ENCODE data around the gene LOXL1.
"Not testable (repeated sequence)": the region's sequence is repeated elsewhere in the genome, so short reads cannot be mapped to it uniquely, and the experiment has no call there.

LOXL1 gene

DNA sequence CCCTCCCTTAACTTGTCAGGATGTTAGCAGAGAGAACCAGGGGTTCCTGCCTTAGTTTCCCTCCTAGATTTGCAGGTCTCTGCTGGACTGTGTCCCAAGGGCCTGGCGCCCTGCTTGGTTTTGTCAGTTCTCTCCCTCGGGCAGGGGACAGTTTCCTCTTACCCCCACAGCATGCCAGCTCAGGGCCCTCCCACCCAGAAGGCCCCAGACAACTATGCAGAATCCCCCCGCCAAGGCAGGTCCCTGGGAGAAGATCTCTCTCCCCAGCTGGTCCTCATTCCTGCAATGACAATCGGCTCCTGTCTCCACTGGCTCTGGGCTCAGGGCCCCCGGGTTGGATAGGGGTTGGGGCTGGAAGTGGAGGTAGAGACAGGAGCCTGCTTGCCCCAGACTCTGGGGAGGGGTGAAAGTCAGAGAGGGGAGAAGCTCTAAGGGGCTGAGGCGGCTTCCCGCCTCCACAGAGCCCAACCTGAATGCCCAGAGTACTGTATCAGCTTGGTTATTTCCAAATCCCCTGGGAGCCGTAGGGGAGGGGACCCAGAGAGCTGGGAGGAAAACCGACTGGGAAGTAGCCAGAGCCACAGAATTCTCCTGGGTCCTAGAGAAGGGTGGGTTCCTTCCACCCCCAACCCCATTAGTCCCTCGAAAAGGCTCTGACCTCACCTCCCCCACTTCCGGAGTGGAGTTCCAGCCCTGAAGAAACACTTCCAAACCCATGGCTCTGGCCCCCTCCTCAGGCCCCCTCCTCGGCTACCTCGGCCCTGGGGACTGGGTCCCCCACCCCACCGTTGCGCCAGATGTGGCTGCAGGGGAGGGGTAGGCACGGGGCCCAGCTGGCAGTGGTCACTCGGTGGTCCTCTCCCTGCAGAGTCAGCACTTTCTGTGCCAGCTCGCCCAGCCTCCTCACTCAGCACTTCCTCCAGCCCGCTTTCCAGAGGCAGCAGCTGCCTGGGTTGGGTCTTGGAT is 3.8 kb upstream of the LOXL1 start:
- peak; percentile 85 for DNase-seq (ENCODE audit: low spot score)

DNA sequence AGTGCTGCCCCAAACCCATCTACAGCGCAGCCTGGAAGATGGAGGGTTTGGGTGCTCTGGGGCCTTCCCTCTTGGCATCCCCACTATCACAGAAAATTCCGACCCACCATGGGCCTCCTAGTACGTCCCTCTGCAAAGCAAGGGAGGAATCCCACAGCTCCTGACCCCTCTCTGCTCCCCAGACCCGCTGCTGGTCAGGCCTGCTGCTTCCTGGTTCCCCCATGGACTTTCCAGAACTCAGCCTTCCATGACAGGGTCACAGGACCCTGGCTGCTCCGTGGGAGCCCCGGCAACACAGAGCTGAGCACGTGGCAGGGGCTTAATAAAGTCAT is 3.1 kb upstream of the LOXL1 start:
- DNase-seq (ENCODE audit: low spot score) = no peak

DNA sequence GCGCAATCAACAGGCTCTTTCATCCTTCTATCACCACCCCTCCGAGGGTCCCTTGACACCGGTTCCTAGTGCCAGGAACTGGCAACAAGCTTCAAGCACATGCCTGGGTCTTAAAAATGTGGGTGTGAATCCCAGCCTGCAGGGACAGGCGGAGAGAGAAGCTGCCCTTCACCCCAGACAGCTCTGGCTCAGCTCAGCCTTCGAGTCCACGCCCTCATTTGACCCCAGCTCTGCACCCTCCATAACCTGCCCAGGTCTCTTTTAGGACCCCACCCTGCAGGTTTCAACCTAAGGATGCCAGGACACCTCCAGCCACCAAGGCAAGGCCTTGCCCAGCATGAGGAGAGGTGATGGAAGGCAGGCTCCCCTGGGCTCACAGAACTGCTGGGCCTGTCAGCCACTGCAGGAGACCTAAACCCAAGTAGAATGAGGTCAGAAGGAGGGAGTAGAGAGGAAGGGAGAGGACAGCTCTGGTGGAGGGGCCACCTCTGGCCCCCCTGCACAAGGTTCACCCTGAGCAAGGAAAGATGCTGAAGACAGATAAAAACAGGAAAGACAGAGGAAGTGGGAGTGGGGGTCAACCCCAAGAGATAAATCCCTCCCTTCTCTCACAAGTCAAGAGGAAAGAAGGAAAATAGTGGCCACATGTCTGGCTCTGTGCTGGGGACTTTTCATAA is 2.6 kb upstream of the LOXL1 start:
- DNase-seq (ENCODE audit: low spot score) = no peak

DNA sequence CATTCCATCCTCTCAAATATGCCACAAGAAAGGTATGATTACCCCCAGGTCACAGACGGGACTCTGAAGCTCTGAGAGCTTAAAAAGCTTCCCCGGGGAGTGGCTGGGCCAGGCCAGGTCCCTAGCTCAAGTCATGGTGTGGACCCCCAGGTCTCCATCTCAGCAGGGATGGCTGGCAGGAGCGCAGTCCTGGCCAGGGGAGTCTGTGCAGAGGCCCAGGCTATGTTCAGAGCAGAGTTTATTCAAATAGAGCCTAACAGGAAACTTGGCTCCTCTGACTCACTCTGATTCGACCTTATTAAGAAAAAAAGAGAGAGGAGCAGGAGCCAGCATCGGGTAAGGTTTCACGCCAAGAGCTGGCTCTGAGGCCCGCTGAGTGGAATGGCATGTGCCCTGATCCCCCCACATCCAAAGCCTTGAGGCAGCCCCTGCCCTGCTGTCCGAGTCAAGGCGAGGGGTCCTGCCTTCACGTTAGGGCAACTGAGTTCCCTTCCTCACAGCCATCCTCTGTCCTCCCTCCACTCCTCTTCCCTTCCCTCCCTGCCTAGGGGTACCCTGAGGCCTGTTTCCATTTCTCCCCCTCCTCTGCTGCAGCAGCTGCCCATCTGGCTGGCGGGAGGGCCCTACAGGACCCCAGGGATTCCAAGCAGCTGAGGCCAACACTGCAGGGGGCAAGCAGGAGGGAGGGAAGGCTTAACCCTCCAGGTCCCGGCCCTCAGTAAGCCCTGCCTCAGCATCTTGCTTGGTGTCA is 1.9 kb upstream of the LOXL1 start:
- peak; percentile 82 for DNase-seq (ENCODE audit: low spot score)

DNA sequence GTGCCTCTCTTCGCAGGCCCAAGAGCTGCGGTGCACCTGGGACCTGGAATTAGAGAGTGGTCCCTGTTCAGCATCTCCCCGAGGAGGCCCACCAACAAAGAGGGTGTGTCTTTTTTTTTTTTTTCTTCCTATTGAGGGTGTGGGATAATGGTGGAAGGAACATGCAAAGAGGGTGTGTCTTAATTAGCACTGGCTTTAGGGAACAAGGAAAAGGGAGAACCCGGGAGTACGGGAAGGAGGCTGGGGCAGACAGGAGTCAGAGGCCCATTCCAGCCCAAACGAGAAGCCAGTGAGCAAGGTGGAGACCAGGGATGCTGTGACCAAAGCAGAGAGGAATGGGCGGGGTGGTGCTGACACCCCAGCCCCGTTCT is 429 bp upstream of the LOXL1 start:
- DNase-seq (ENCODE audit: low spot score) = no peak

DNA sequence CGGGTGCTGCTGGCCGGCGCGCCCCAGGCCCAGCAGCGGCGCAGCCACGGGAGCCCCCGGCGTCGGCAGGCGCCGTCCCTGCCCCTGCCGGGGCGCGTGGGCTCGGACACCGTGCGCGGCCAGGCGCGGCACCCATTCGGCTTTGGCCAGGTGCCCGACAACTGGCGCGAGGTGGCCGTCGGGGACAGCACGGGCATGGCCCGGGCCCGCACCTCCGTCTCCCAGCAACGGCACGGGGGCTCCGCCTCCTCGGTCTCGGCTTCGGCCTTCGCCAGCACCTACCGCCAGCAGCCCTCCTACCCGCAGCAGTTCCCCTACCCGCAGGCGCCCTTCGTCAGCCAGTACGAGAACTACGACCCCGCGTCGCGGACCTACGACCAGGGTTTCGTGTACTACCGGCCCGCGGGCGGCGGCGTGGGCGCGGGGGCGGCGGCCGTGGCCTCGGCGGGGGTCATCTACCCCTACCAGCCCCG is 777 bp downstream of the LOXL1 start:
- DNase-seq (ENCODE audit: low spot score) = peak; percentile 74

DNA sequence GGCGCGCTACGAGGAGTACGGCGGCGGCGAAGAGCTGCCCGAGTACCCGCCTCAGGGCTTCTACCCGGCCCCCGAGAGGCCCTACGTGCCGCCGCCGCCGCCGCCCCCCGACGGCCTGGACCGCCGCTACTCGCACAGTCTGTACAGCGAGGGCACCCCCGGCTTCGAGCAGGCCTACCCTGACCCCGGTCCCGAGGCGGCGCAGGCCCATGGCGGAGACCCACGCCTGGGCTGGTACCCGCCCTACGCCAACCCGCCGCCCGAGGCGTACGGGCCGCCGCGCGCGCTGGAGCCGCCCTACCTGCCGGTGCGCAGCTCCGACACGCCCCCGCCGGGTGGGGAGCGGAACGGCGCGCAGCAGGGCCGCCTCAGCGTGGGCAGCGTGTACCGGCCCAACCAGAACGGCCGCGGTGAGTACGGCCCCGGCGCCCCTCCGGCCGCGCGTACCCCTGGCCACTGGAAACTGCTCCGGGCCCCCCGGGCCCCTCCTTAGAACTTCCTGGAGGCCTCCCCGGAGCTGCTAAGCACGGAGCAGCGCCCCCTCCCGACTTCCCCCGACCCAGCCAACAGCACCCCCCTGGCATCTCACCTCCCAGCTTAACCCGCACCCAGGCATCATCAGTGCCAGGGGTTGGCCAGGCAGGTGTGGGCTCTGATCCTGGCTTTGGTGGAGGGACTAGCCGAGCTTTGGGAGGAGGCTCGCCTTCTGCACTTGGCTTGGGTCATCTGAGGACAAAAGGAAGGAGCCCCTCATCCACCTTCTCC is 1.4 kb downstream of the LOXL1 start:
- peak; percentile 80 for DNase-seq (ENCODE audit: low spot score)

DNA sequence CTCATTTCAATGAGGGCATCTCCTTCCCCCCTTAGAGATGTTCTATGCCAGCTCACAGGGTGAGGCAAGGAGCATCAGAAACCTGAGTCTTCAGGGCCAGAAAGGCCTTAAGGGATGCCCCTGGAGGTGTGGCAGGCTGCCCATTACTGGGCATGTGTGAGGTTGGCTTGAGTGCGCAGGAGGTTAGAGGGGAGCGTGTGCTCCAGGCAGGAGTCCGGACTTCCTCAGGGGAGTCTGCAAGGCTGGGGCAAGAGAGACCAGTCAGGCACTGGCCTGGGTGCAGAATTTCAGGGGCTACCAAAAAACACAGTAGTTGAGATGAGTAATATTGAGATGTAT is 1.9 kb downstream of the LOXL1 start:
- DNase-seq (ENCODE audit: low spot score) = peak; percentile 44

DNA sequence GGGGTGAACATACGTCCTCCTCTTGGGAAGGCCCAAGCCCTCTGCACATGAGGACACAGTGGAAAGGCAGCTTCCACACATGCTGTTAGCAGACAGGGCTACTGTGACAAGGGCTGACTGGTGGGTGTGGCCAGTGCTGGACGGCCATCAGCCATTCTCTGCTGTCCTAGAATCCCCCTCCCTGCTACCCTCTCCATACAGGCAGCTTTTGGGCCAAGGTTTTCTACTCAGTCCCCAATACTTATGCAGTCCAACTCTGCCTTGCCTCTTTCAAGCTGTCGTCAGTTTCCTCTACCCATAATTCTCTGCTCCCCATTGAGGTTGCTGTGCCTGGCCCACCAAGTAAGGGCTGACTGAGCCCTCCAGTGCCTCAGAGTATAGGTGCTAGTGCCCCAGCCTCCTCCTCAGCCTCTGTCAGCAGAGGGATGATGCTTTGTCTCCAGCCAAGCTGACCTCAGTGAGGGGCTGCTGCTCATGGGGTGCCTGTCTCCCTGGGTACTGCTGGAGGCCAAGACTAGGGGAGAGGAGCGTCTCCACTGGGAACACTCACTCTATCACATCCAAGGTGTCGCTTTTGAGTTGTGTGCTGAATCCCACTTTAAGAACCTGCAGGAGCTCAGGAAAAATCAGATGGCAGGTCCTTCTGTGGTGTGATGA is 2.8 kb downstream of the LOXL1 start:
- DNase-seq (ENCODE audit: low spot score) = peak; percentile 53

DNA sequence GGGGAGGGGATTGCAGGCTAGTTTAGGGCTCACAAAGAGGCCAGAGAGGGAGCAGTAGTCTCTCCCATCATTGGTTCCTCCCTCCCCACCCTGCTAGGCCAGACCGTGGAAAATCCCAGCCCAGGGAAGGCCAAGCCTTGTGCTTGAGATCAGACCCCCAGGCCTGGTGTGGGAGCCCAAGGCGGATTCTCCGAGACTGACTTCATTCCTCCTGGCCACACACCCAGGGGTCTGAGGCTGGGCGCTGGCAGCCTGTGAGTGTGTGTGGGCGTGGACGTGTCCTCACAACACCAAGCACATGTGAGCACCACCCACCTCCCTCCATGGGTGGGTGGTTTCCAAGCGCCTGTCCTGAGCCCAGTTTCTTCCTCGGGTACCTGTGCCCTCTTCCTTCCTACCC is 4.1 kb downstream of the LOXL1 start:
- DNase-seq (ENCODE audit: low spot score) = peak; percentile 89

DNA sequence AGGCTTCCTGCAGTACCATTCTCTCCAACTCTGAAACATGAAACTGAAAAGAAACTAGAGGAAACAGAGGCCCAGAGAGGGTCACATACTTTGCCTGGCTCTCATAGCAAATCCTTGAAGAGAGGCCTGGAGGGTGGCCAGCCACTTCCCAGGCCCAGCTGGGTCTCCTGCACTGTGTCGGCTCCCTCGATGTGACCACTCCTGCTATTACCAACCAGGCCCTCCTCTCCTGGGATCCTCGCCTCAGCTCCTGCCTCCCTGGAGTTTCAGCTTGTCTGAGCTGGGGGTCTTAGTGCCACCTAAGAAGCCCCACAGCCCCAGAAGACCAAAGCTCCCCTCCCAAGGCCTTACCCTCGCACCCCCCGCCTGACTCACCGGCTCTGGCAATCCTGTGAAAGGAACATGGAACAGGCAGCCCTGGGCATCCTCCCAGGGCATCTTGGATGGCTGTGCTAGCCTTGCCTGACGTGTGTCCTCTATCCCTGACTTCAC is 4.6 kb downstream of the LOXL1 start:
- DNase-seq (ENCODE audit: low spot score) = peak; percentile 83

DNA sequence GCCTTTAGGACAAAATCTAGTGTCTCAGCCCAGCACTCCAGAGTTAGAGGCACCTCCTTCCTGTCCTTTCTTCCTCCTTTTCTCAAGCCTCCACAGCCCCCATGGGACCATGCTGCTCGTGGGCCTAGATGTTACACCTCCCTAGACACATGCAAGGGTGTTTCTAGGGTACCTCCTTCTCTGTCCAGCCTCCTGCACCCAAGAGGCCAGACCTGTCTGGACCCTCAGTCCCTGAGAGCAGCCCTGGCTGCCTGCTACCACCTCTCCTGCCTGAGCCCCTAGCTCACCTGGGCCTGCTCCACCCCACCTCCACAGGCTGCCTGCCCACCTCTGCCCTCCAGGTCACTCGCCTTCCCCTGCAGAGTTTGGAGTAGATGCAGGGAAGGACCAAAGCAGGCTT is 5.2 kb downstream of the LOXL1 start:
- no peak for DNase-seq (ENCODE audit: low spot score)

DNA sequence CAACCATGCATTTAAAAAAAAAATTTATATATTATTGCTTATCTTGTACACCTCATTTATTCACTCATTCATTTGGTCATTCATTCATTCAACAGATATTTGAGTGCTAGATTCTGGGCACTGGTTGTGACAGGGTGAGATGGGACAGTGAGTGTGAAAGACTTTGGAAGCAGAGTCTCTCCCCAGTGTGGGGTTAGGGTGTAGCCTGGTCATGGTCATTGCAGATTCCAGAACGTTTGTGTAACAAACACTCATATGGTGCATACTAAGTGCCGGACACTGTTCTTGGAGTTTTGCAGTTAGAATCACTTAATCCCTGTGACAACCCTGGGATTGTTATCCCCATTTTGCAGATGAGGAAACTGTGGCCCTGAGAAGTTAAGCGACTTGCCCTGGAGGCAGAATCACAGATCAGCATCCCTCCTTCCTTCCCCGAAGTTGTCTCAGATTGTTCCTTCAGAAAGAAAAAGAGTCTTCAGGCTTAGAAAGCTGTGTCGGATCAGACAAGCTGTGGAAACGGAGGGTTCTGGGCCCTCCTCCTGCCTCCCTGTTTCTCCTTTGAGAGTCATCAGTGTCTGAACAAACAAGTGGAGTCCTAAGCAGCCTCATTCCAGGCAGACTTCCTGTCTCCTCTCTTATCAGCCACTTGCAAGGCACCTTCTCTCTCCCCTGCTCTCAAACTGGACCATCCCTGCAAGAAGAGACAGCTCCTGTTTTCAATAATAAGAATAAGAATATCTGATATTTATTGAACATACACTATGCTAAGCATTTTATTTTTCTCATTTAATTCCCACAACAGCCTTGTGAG is 6.3 kb downstream of the LOXL1 start:
- no peak for DNase-seq (ENCODE audit: low spot score)

DNA sequence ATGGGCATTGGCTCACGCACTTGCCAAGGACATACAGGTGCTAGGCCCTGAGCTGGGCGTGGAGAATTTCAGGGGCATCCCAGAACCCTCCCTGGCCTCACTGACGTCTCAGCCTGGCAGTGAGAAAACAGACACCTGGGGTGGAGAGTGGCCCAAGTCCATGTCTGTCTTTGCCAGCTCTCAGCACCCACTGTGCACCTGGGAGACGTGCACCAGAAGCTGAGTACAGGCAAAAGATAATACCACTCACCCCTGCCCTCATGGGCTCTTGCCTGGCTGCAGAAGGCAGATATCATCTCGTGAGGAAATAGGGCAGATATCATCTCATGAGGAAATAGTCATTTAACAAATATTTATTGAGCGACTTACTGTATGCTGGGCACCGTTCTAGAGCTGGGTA is 8.0 kb downstream of the LOXL1 start:
- DNase-seq (ENCODE audit: low spot score) = no peak

DNA sequence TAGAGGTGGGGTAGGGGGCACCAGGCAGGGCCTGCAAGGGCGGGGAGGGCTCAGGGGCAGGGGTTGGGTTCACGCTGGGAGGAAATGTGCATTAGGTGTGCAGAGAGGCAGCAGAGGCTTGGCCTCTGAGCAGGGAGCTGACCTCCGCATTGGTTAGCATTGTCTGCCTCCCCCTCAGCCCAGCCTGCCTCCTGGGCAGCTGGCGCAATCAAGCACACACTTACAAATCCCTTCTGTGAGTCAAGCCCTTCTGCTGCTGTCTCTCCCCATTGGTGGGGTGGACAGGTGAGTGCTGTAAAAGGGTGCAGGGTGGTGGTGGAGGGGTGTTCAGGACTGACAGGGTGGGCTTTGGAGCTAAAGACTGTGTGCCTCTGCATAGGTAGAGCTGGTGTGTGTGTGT is 9.3 kb downstream of the LOXL1 start:
- DNase-seq (ENCODE audit: low spot score) = no peak

DNA sequence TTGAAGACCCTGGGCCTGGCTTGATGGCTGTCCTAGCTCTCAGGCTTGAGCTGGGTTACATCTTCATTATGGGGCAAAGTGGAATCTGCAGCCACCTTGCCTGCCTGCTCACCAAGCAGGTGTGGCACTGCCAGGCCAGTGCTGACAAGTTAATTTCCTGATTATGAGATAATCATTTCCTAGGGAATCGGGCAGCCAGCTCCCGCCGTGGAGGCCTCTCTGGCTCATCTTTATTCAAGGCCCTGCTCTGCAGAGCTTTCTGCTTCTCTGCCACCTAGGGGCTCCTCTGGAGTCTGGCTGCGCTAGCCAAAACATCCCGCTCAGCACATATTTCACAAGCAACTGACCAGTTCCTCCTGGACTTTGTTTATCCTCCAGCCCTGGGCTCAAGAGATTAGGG is 9.9 kb downstream of the LOXL1 start:
- no peak for DNase-seq (ENCODE audit: low spot score)

DNA sequence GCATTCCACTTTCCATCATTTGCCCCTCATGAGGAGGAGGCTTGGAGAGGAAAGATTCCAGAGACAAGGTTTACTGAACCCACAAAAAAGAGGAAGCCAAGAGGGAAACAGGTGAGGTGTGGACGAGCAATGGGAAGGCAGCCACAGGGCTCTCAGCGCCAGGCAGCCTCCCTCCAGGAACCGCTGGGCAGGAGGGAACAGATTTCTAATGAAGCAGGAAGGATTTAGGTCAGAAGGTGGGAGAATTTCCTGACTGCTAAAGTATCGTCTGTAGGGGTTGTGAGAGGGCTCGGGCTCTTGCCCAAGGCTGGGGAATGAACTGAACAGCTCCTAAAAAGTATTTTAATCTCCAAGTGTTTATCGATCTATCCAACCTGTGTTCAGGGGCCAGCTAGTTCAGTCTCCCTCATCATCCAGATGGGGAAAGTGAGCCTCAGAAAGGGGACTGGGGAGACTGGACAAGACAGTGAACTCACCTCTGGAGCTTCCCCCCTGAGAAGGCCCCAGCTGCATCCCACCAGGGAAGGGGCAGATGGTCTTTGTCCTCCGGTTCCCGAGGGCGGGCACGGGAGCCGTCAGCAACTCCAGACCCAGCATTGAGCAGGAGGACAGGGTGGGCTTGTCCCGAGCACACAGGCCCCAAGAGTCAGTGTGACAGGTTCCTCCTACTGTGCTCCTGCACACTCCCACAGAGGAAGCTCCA is 10.5 kb downstream of the LOXL1 start:
- no peak for DNase-seq (ENCODE audit: low spot score)

DNA sequence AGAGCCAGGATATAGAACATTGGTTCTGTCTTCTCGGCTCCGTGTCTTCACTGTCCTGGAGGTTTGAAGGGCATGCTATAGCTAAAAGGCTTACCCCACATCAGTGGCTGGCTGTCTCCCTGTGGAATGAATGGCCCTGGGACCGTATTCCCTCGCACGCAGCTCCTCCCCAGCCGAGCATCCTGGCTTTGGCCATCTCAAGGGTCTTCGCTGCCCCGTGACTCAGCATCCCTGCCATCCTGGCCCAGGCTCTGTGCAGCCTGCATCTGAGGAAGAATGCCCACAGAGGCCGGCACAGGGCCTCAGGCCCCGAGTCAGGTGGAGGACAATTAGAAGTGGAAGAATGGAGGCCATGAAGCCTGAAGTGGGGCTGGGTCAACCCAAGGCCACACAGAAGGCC is 11.0 kb downstream of the LOXL1 start:
- DNase-seq (ENCODE audit: low spot score) = no peak

DNA sequence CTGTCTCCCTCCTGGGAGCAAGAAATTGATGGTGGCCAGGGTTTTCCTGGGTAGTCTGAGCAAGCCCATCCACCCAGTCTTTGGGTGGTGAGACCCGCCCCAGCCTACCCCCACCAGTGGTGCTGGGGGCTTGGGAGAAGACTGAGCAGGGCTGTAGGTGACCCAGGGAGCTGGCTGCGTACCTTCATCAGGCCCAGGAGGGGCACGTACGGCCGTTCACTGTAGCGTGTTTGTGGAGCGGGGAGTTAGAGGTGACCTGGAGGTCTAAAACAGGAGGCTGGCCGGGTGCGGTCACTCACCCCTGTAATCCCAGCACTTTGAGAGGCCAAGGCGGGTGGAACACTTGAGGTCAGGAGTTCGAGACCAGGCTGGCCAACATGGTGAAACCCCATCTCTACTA is 11.5 kb downstream of the LOXL1 start:
- DNase-seq (ENCODE audit: low spot score) = no peak

DNA sequence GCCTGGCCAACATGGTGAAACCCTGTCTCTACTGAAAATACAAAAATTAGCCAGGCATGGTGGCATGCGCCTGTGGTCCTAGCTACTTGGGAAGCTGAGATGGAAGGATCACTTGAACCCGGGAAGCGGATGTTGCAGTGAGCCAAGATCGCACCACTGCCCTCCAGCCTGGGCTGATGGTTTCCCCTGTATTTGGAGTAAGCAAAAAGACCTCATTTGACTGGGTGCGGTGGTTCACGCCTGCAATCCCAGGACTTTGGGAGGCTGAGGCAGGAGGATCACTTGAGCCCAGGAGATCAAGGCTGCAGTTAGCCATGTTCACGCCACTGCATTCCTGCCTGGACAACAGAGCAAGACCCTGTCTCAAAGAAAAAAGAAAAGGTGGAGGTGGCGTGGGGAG is 12.3 kb downstream of the LOXL1 start:
- DNase-seq (ENCODE audit: low spot score) = not testable (repeated sequence)

All from GM03348 (cell line).